ENCODE measurements around the gene ZNF341.
"Not testable (repeated sequence)": the region's sequence is repeated elsewhere in the genome, so short reads cannot be mapped to it uniquely, and the experiment has no call there.

The ZNF341 gene

GRCh38 chr20:33732166-33732970 is 572 bp downstream of the ZNF341 start:
- peak; percentile 79 for DNase-seq

DNA sequence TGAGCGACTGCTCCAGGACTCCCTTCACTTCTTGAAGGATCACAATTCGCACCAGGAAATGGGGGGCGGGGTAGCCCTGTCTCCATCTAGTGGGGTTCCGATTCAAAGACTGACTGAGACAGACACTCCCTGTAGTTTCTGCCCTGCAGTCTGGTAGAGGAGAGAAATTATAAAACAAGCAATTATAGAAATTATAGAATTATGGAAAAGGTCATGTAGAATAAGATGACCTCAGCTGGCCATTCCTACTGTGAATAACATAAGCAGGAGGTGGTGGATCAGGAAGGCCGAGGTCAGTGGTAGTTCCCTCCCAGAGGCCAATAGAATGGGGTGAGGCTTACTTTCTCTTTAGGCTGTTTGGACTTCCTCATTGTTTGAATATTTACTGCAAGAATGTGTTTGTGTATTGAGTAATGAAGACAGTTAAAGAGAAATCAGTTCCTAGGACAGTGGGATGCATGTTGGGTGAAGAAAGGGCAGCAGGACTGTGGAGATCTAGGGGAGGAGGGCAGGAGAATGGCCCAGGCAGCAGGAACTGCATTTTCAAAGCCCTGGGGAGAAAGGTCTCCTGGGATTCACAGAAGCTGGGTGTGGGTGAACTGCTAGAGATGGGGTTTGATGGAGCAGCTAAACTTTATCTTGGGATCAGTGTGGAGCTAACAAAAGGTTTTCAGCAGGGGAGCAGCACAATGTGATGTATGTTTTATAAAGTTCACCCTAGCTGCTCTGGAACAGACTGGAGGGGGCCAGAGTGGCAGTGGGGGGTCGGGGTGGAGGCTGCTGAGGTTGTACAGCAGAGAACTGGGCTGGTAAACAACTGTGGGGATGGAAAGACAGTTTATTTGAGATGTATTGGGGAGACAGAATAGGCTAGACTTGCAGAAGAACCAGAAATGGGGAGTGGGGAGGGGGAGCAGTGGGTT is 2.1 kb downstream of the ZNF341 start:
- DNase-seq, result no peak

GRCh38 chr20:33736962-33737361 is 5.2 kb downstream of the ZNF341 start:
- DNase-seq, result no peak

DNA sequence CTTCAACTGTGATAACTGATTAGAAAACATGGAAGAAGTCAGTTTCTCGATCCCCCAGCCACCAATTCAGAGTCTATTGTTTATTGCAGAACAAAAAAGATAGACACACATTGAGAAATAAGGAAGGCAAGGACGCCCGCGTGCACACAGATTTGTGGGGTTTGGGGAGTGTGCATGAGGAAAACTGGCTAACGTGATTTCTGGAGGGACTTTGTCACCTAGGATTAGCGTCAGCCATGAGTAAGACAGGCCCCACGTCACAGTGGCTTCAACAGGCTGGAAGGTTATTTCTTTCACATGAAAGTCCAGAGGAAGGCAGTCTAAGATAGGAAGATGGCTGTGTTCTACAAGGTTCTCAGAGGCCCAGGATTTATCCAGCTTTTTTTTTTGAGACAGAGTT is 7.7 kb downstream of the ZNF341 start:
- DNase-seq, result no peak

- DNase-seq, result no peak
These were observed 8.4 kb downstream of the ZNF341 start for GRCh38 chr20:33740189-33740588.

GRCh38 chr20:33744181-33744580 is 12.4 kb downstream of the ZNF341 start:
- no peak for DNase-seq

GRCh38 chr20:33744773-33745385 is 13.1 kb downstream of the ZNF341 start:
- DNase-seq, result no peak

GRCh38 chr20:33746325-33746998 is 14.7 kb downstream of the ZNF341 start:
- no peak for DNase-seq

DNA sequence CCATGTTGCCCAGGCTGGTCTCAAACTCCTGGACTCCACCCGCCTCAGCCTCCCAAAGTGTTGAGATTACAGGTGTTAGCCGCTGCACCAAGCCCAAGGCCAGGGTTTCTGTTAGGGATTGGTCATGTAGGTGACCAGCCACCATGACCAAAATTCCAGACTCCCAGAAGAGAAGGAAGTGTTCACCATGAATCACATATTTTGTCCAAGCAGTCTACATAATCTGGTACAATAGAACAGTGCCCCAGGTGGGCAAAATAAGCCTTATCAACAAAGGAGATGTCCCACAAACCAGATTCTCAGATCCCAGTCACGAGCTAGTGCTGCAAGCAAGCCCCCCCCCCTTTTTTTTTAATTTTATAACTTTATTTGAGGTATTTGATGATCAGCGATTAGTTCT is 20.0 kb downstream of the ZNF341 start:
- DNase-seq, result no peak

GRCh38 chr20:33753143-33753542 is 21.3 kb downstream of the ZNF341 start:
- DNase-seq, result no peak

- DNase-seq, result no peak
These were observed 22.0 kb downstream of the ZNF341 start for GRCh38 chr20:33753763-33754162.

DNA sequence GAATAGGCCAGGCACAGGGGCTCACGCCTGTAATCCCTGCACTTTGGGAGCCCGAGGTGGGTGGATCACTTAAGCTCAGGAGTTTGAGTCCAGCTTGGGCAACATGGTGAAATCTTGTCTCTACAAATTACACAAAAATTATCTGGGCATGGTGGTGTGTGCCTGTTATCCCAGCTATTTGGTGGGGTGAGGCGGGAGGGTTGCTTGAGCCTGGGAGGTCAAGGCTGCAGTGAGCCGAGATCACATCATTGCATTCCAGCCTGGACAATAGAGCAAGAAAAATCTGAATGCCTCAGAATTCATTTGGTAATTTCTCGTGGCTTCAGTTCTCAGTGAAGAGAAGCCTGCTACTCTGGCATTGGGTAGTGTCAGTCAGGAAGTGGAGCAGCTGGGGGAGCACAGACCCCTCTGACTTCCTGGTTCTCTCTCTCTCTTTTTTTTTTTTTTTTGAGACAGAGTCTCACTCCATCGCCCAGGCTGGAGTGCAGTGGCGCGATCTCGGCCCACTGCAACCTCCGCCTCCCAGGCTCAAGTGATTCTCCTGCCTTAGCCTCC is 24.2 kb downstream of the ZNF341 start:
- not testable (repeated sequence) for DNase-seq

DNA sequence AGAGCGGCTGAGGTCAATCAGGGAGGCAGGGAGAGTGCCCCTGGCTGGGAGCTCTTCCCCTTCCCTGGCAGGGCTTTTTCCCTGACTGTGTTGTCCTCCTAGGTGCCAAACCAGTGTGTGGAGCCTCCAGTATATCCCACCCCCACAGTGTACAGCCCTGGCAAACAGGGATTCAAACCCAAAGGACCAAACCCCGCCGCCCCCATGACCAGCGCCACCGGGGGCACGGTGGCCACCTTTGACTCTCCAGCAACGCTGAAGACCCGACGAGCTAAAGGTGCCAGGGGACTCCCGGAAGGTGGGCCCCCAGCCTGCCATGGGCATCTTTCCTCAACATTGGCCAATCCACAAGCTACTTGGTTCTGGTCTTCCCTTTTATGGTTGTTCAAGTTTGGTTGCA is 25.2 kb downstream of the ZNF341 start:
- DNase-seq, result no peak

DNA sequence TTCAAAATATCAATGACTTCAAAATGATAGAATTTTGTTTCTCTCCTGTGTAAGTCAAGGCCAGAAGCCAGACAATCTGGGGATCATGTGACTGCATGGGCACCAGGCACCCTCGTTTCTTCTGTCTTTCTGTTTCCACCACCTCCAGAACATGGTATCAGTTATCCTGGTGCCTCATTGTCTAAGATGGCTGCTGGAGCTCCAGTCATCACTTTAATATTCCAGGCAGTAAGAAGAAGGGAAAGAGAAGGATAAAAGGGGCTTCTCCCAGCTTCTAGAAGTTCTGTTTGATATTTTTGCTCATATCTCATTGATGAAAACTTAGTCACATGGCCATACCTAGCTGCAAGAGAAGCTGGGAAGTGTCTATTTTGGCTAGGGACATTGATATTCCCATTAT is 25.7 kb downstream of the ZNF341 start:
- no peak for DNase-seq

DNA sequence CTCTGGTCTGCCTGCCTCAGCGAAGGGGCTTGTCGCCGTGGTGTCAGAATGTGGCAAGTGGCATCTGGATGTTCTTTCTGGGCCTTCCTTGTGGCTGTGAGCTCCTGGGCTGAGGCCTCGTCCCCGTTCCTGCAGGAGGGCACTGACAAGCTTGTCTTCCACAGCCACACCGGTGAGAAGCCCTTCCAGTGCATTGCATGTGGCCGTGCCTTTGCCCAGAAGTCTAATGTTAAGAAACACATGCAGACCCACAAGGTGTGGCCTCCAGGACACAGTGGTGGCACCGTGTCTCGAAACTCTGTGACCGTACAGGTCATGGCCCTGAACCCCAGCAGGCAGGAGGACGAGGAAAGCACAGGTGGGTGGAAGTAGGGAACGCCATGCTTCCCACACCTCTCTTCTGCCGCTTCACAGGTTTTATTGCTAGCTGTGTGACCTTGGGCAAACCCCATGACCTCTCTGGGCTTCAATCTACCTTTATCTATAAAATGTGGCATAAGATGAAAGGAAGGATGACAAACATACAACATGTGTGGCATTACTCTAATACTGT is 30.0 kb downstream of the ZNF341 start:
- no peak for DNase-seq

GRCh38 chr20:33765099-33765498 is 33.3 kb downstream of the ZNF341 start:
- no peak for DNase-seq

DNA sequence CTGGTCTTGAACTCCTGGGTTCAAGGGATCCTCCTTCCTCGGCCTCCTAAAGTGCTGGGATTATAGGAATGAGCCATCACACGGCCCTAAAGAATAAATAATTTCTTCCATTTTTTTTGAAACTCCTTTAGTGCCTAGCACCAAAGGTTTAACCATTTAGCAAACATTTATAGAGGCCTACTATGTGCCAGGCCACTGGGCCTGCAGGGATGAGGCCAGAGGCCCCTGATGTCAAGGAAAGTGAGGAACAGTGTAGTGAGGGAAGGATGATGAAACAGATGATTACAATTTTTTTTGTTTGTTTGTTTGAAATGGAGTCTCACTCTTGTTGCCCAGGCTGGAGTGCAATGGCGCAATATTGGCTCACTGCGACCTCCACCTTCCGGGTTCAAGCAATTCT is 33.8 kb downstream of the ZNF341 start:
- no peak for DNase-seq

- DNase-seq, result no peak
These were observed 34.9 kb downstream of the ZNF341 start for GRCh38 chr20:33766686-33767085.

GRCh38 chr20:33767777-33768138 is 36.0 kb downstream of the ZNF341 start:
- DNase-seq, result no peak

- DNase-seq, result no peak
These were observed 37.2 kb downstream of the ZNF341 start for GRCh38 chr20:33769043-33769442.

DNA sequence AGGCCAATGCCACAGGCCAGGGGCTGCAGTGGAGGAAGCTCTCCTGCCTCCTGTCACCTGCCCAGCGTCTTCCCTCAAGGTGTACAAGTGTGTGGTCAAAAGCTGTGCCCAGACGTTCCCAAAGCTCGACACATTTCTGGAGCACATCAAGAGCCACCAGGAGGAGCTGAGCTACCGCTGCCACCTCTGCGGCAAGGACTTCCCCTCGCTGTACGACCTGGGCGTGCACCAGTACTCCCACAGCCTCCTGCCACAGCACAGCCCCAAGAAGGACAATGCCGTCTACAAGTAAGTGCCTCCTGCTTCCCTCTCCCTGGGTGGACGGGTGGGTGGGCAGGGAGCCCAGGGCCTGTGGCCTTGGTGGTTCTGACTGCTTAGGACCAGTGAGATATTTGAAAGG is 38.2 kb downstream of the ZNF341 start:
- no peak for DNase-seq

- no peak for DNase-seq
These were observed 40.1 kb downstream of the ZNF341 start for GRCh38 chr20:33771938-33772337.

Measured in activated CD4-positive, CD25-positive, alpha-beta regulatory T cell treated with anti-CD3 and anti-CD28 coated beads, Interleukin-2, amount 50 U/mL, for 72 hours (primary cell).